Neural cell (in vitro differentiated cells): Measurements from ENCODE around the gene ZNF70. TPM values are rescaled to one million over a fixed set of nuclear protein-coding genes. Genes with fewer than 3 reads are reported as not detected.

ENCODE experiments used
- H2AFZ ChIP-seq: fragments of 200-600, 300-800 bp; sonication (generic), shearing (Covaris generic); 2 replicates; pipeline ENCODE4 v1.6.0; 2014; ENCODE audit warnings: low read depth, mild to moderate bottlenecking, antibody characterized with exemption, low read length, moderate library complexity
- H3F3A ChIP-seq: fragments of 200-600 bp; shearing (Covaris generic); 2 replicates; pipeline ENCODE4 v1.6.1; 2016; ENCODE audit warnings: mild to moderate bottlenecking, moderate library complexity, mixed read lengths, antibody characterized with exemption, low read length; ENCODE audit not compliant: insufficient read depth, poor library complexity, severe bottlenecking
- H3K27ac ChIP-seq: fragments of 200-600, 300-800 bp; sonication (generic), shearing (Covaris generic); 2 replicates; pipeline ENCODE4 v1.5.1; 2014; ENCODE audit warnings: mild to moderate bottlenecking, low read length, moderate library complexity
- H3K27me3 ChIP-seq: fragments of 300-800, 200-600 bp; sonication (generic), shearing (Covaris generic); 2 replicates; pipeline ENCODE4 v1.6.0; 2014; ENCODE audit warnings: mild to moderate bottlenecking, low read depth, low read length, moderate library complexity; ENCODE audit not compliant: insufficient read depth
- H3K36me3 ChIP-seq: fragments of 300-800, 200-600 bp; sonication (generic), shearing (Covaris generic); 2 replicates; pipeline ENCODE4 v1.5.1; 2014; ENCODE audit warnings: mild to moderate bottlenecking, antibody characterized with exemption, low read length, moderate library complexity; ENCODE audit not compliant: insufficient read depth
- H3K4me2 ChIP-seq: fragments of 300-800, 200-600 bp; sonication (generic), shearing (Covaris generic); 2 replicates; pipeline ENCODE4 v1.6.0; 2014; ENCODE audit warnings: mild to moderate bottlenecking, low read length
- H3K4me3 ChIP-seq: fragments of 300-800, 200-600 bp; sonication (generic), shearing (Covaris generic); 2 replicates; pipeline ENCODE4 v1.5.1; 2014; ENCODE audit warnings: mild to moderate bottlenecking, low read length, moderate library complexity
- H3K79me2 ChIP-seq: fragments of 200-600 bp; shearing (Covaris generic); replicated peaks from 2 replicates; pipeline ENCODE4 v1.6.0; 2014; ENCODE audit warnings: mild to moderate bottlenecking, low read length, moderate library complexity; ENCODE audit not compliant: insufficient read depth
- H3K9ac ChIP-seq: fragments of 300-800, 200-600 bp; sonication (generic), shearing (Covaris generic); 2 replicates; pipeline ENCODE4 v1.6.1; 2016; ENCODE audit warnings: mild to moderate bottlenecking, low read length, mixed read lengths
- H3K9me2 ChIP-seq: fragments of 200-600 bp; shearing (Covaris generic); 2 replicates; pipeline ENCODE4 v1.6.1; 2016; ENCODE audit warnings: mild to moderate bottlenecking, low read length, mixed read lengths; ENCODE audit not compliant: insufficient read depth
- H3K9me3 ChIP-seq: fragments of 200-600, 300-800 bp; sonication (generic), shearing (Covaris generic); 2 replicates; pipeline ENCODE4 v1.6.1; 2016; ENCODE audit warnings: mild to moderate bottlenecking, mixed run types, low read length, moderate library complexity, mixed read lengths
- H4K20me1 ChIP-seq: fragments of 200-600 bp; shearing (Covaris generic); 2 replicates; pipeline ENCODE4 v1.6.1; 2016; ENCODE audit warnings: mild to moderate bottlenecking, mixed run types; ENCODE audit not compliant: insufficient read depth
- EP300 ChIP-seq: fragments of 450-650 bp; conservative IDR thresholded peaks from 2 replicates; pipeline ENCODE4 v1.6.1; 2014; ENCODE audit warnings: antibody characterized with exemption, mild to moderate bottlenecking, moderate library complexity; ENCODE audit not compliant: poor library complexity, severe bottlenecking
- EZH2 ChIP-seq: fragments of 200-600, 300-800 bp; shearing (Covaris generic), sonication (generic); IDR thresholded peaks from 2 replicates; pipeline ENCODE4 v1.6.1; 2014; ENCODE audit warnings: antibody characterized with exemption, low read length, borderline replicate concordance, mild to moderate bottlenecking; ENCODE audit not compliant: insufficient read depth, poor library complexity, severe bottlenecking
- MXI1 ChIP-seq: fragments of 450-650 bp; conservative IDR thresholded peaks from 2 replicates; pipeline ENCODE4 v1.6.1; 2014; ENCODE audit warnings: antibody characterized with exemption, mild to moderate bottlenecking; ENCODE audit not compliant: poor library complexity, severe bottlenecking
- POLR2AphosphoS5 ChIP-seq: IDR thresholded peaks from 2 replicates; pipeline ENCODE4 v1.6.1; 2012
- RAD21 ChIP-seq: fragments of 450-650 bp; conservative IDR thresholded peaks from 2 replicates; pipeline ENCODE4 v1.6.1; 2014; ENCODE audit warnings: antibody characterized with exemption, mild to moderate bottlenecking, moderate library complexity
- SMC3 ChIP-seq: fragments of 450-650 bp; conservative IDR thresholded peaks from 2 replicates; pipeline ENCODE4 v1.6.1; 2014; ENCODE audit warnings: antibody characterized with exemption, mild to moderate bottlenecking, moderate library complexity; ENCODE audit not compliant: poor library complexity
- TAF1 ChIP-seq: IDR thresholded peaks from 2 replicates; pipeline ENCODE4 v1.6.1; 2012; ENCODE audit warnings: low read depth
- polyA plus RNA-seq: library from polyadenylated mRNA; depleted of rRNA; stranded (reverse); fragments of >200 nt; gene quantifications from 2 replicates; pipeline ENCODE4 v1.2.3, GENCODE V29; 2014
- TF ChIP-seq, protein P1 (sequence below): IDR thresholded peaks from 2 replicates; pipeline ENCODE4 v1.6.1; 2012; ENCODE audit warnings: borderline replicate concordance
- TF ChIP-seq, protein P2 (sequence below): fragments of 450-650 bp; IDR thresholded peaks from 2 replicates; pipeline ENCODE4 v1.5.1; 2014; ENCODE audit warnings: antibody characterized with exemption, mild to moderate bottlenecking, moderate library complexity; ENCODE audit not compliant: poor library complexity, severe bottlenecking

Gene ZNF70
- polyA plus RNA-seq, 1 donor from 2014 or later = 1.3 TPM

DNA sequence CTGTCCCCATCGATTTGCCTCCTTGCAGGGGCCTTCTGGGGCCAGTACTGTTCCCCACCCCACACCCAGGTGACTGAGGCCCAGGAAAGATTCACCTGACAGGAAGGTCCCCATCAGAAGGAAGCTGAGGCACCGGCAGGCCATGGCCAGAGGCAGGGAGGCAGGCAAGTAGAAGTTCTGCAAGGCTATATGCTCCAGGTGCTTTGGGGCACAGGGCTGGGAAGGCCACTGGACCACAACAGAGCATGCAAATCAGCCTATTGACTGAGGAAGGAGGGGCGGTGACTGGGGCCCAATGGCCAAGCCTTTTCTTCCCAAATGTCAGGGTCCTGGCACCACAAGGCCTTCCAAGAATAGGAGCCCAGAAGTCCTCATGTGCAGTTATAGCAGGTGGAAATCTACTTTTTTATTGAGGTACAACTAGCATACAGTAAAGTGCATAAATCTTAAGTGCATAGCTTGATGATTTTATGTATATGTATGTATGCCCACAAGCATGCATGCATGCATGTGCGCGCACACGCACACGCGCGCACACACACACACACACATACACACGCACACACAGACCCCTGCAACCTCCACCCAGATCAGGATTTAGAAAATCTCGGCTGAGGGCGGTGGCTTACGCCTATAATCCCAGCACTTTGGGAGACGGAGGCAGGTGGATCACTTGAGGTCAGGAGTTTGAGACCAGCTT is 3.5 kb upstream of the ZNF70 start, which contains the start of gene VPREB3:
TSS of gene VPREB3 (minus strand) at position 206 of the 700 bp plus-strand sequence. CDS start at position 144, 62 bp downstream.
- Histone ChIP-seq H3K27ac (no peak within 1 kb of the TSS), H4K20me1 (no peaks in the 10 kb centered on the region), H3K4me2 (no peak within 1 kb of the TSS), H3K9me2 (no peaks in the 10 kb centered on the region), H3K9ac (no peak within 1 kb of the TSS), H3K9me3 (no peaks in the 10 kb centered on the region), H3K36me3 (no peaks in the 10 kb centered on the region), H2AFZ (no peak within 1 kb of the TSS), H3K27me3 (no peaks in the 10 kb centered on the region), H3K4me3 (no peak within 1 kb of the TSS), H3K79me2 (peaks cover 6% of the 10 kb centered on the region), H3F3A (no peaks in the 10 kb centered on the region)
- TF ChIP-seq RAD21 (no peak), SMC3 (no peak), POLR2AphosphoS5 (no peak), MXI1 (no peak), TAF1 (no peak), EZH2 (no peak), EP300 (no peak)
- TF ChIP-seq, protein P1, sequence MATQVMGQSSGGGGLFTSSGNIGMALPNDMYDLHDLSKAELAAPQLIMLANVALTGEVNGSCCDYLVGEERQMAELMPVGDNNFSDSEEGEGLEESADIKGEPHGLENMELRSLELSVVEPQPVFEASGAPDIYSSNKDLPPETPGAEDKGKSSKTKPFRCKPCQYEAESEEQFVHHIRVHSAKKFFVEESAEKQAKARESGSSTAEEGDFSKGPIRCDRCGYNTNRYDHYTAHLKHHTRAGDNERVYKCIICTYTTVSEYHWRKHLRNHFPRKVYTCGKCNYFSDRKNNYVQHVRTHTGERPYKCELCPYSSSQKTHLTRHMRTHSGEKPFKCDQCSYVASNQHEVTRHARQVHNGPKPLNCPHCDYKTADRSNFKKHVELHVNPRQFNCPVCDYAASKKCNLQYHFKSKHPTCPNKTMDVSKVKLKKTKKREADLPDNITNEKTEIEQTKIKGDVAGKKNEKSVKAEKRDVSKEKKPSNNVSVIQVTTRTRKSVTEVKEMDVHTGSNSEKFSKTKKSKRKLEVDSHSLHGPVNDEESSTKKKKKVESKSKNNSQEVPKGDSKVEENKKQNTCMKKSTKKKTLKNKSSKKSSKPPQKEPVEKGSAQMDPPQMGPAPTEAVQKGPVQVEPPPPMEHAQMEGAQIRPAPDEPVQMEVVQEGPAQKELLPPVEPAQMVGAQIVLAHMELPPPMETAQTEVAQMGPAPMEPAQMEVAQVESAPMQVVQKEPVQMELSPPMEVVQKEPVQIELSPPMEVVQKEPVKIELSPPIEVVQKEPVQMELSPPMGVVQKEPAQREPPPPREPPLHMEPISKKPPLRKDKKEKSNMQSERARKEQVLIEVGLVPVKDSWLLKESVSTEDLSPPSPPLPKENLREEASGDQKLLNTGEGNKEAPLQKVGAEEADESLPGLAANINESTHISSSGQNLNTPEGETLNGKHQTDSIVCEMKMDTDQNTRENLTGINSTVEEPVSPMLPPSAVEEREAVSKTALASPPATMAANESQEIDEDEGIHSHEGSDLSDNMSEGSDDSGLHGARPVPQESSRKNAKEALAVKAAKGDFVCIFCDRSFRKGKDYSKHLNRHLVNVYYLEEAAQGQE = no peak
- TF ChIP-seq, protein P2, sequence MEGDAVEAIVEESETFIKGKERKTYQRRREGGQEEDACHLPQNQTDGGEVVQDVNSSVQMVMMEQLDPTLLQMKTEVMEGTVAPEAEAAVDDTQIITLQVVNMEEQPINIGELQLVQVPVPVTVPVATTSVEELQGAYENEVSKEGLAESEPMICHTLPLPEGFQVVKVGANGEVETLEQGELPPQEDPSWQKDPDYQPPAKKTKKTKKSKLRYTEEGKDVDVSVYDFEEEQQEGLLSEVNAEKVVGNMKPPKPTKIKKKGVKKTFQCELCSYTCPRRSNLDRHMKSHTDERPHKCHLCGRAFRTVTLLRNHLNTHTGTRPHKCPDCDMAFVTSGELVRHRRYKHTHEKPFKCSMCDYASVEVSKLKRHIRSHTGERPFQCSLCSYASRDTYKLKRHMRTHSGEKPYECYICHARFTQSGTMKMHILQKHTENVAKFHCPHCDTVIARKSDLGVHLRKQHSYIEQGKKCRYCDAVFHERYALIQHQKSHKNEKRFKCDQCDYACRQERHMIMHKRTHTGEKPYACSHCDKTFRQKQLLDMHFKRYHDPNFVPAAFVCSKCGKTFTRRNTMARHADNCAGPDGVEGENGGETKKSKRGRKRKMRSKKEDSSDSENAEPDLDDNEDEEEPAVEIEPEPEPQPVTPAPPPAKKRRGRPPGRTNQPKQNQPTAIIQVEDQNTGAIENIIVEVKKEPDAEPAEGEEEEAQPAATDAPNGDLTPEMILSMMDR = no peak

DNA sequence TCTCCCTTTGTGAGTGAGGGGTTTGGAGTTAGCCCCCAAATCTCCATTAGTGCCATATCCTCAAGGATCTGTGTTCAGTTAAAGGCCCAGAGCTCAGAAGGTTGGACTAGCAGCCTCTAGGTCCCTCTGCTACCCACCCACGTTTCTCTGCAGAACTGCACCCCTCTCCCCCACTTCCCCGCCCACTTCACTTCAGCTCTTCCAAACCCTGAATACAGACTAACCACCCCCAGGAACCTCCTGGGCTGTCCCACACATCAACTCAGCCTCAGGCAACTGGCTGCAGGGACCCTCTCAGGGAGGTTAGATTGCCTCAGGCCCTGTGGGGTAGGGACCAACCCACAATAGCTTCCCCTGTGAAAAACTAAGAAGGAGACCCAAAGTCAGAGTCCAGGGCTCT is 2.5 kb upstream of the ZNF70 start:
- H2AFZ ChIP-seq = no peak overlapping the region
- H3K9ac ChIP-seq = no peak overlapping the region
- no peaks in the 10 kb centered on the region for H4K20me1 ChIP-seq
- peaks cover 6% of the 10 kb centered on the region for H3K79me2 ChIP-seq
- no peak overlapping the region for H3K27ac ChIP-seq
- no peaks in the 10 kb centered on the region for H3K9me2 ChIP-seq
- H3K36me3 ChIP-seq = no peaks in the 10 kb centered on the region
- no peak overlapping the region for H3K4me2 ChIP-seq
- no peak overlapping the region for H3K4me3 ChIP-seq
- TF ChIP-seq TAF1 (no peak), SMC3 (no peak), POLR2AphosphoS5 (no peak), MXI1 (no peak), EZH2 (no peak), RAD21 (no peak), EP300 (no peak)
- TF ChIP-seq, protein P2 = no peak
- TF ChIP-seq, protein P1 = no peak
- H3F3A ChIP-seq = no peaks in the 10 kb centered on the region
- H3K27me3 ChIP-seq = no peaks in the 10 kb centered on the region
- H3K9me3 ChIP-seq = no peaks in the 10 kb centered on the region
